Activated T-cell treated with anti-CD3 and anti-CD28 coated beads, Interleukin-2, amount 50 U/mL, for 24 hours (primary cell): ENCODE results near the gene EYA2.

Experiments
- DNase-seq: peaks from one replicate; pipeline ENCODE4 v3.0.0-alpha.2; 2020
- H3K27ac Mint-ChIP-seq: 2 replicates; pipeline ENCODE4 v1.8.0; 2020; ENCODE audit warnings: mild to moderate bottlenecking, mixed read lengths
- H3K27me3 Mint-ChIP-seq: 2 replicates; pipeline ENCODE4 v1.8.0; 2020; ENCODE audit warnings: mixed read lengths
- H3K36me3 Mint-ChIP-seq: 2 replicates; pipeline ENCODE4 v1.8.0; 2020; ENCODE audit warnings: low read depth, mixed read lengths
- H3K4me1 Mint-ChIP-seq: 2 replicates; pipeline ENCODE4 v1.8.0; 2020; ENCODE audit warnings: low read depth, mixed read lengths
- H3K4me3 Mint-ChIP-seq: 2 replicates; pipeline ENCODE4 v1.8.0; 2020; ENCODE audit warnings: mild to moderate bottlenecking, moderate library complexity, mixed read lengths
- H3K9me3 Mint-ChIP-seq: 2 replicates; pipeline ENCODE4 v1.8.0; 2020; ENCODE audit warnings: mixed read lengths

The EYA2 gene

GRCh38 chr20:47024461-47024937, 129.9 kb downstream of the EYA2 start:
- Mint-ChIP-seq H3K27me3 (peaks cover 41% of the 10 kb centered on the region), H3K27ac (no peak overlapping the region), H3K4me3 (no peak overlapping the region), H3K9me3 (peaks cover 3% of the 10 kb centered on the region), H3K36me3 (no peaks in the 10 kb centered on the region), H3K4me1 (no peaks in the 10 kb centered on the region)
- no peak for DNase-seq

GRCh38 chr20:47027042-47027441, 132.4 kb downstream of the EYA2 start:
- peaks cover 3% of the 10 kb centered on the region for H3K9me3 Mint-ChIP-seq
- no peaks in the 10 kb centered on the region for H3K4me1 Mint-ChIP-seq
- H3K27ac Mint-ChIP-seq = no peak overlapping the region
- peaks cover 33% of the 10 kb centered on the region for H3K27me3 Mint-ChIP-seq
- no peaks in the 10 kb centered on the region for H3K36me3 Mint-ChIP-seq
- H3K4me3 Mint-ChIP-seq = no peak overlapping the region
- no peak for DNase-seq

DNA sequence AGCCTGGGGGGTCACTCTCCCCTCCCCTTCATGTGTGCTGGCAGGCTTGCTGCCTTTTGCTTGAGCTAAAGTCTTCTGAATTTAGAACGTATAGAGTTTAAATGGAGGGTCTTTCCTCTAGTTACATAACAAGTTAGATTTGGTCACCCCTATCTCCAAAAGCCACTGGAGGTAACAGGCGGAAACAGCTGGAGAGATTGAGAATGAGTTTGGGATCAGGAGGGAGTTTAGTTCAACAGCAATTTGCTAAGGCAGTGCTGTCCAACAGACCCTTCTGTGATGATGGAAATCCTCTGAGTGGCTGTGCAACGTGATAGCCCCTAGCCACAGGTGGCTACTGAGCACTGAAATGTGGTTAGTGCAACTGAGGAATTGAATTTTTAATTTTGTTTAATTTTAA, 132.8 kb downstream of the EYA2 start:
- H3K4me1 Mint-ChIP-seq = no peaks in the 10 kb centered on the region
- H3K27me3 Mint-ChIP-seq = peaks cover 33% of the 10 kb centered on the region
- H3K4me3 Mint-ChIP-seq = no peak overlapping the region
- H3K27ac Mint-ChIP-seq = no peak overlapping the region
- DNase-seq = no peak
- no peaks in the 10 kb centered on the region for H3K36me3 Mint-ChIP-seq
- peaks cover 3% of the 10 kb centered on the region for H3K9me3 Mint-ChIP-seq

- DNase-seq = no peak
- Mint-ChIP-seq H3K27me3 (peaks cover 33% of the 10 kb centered on the region), H3K36me3 (no peaks in the 10 kb centered on the region), H3K9me3 (peaks cover 3% of the 10 kb centered on the region), H3K4me1 (no peaks in the 10 kb centered on the region), H3K4me3 (no peak overlapping the region), H3K27ac (no peak overlapping the region)
Measured at GRCh38 chr20:47028487-47028886, 133.8 kb downstream of the EYA2 start.

- no peak for DNase-seq
- H3K4me3 Mint-ChIP-seq = no peak overlapping the region
- no peaks in the 10 kb centered on the region for H3K4me1 Mint-ChIP-seq
- peaks cover 3% of the 10 kb centered on the region for H3K9me3 Mint-ChIP-seq
- H3K27ac Mint-ChIP-seq = no peak overlapping the region
- no peaks in the 10 kb centered on the region for H3K36me3 Mint-ChIP-seq
- H3K27me3 Mint-ChIP-seq = peaks cover 24% of the 10 kb centered on the region
Measured at GRCh38 chr20:47029845-47030244, 135.2 kb downstream of the EYA2 start.

DNA sequence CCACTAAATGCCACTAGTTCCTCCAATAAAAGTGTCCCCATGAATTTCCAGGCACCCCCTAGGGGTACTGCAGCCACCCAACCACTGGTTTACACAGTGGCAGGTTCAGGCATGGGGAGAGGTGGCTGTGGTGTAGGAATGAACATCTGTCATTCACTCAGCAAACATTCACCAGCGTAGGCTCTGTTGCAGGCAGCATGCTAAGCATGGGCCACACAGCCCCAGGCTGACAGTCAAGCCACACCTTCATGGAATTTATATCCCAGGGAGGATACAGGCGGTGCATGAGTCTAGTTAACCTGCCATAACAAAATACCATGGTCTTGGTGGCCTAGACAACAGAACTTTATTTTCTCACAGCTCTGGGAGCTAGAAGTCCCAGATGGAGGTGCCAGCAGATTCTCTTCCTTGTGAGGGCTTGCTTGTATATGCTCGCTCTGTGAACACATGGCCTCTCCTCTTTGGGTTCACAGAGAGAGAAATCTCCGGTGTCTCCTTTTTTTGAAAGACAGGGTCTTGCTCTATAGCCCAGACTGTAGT, 135.7 kb downstream of the EYA2 start:
- Mint-ChIP-seq H3K4me1 (no peaks in the 10 kb centered on the region), H3K36me3 (no peaks in the 10 kb centered on the region), H3K27ac (no peak overlapping the region), H3K9me3 (peaks cover 3% of the 10 kb centered on the region), H3K27me3 (peaks cover 20% of the 10 kb centered on the region), H3K4me3 (no peak overlapping the region)
- no peak for DNase-seq

GRCh38 chr20:47031004-47031403, 136.4 kb downstream of the EYA2 start:
- Mint-ChIP-seq H3K9me3 (peaks cover 3% of the 10 kb centered on the region), H3K36me3 (no peaks in the 10 kb centered on the region), H3K4me3 (no peak overlapping the region), H3K4me1 (no peaks in the 10 kb centered on the region), H3K27me3 (peaks cover 17% of the 10 kb centered on the region), H3K27ac (no peak overlapping the region)
- no peak for DNase-seq

GRCh38 chr20:47031821-47032220, 137.2 kb downstream of the EYA2 start:
- no peak for DNase-seq
- Mint-ChIP-seq H3K9me3 (peaks cover 3% of the 10 kb centered on the region), H3K4me1 (no peaks in the 10 kb centered on the region), H3K27ac (no peak overlapping the region), H3K4me3 (no peak overlapping the region), H3K27me3 (peaks cover 11% of the 10 kb centered on the region), H3K36me3 (no peaks in the 10 kb centered on the region)

DNA sequence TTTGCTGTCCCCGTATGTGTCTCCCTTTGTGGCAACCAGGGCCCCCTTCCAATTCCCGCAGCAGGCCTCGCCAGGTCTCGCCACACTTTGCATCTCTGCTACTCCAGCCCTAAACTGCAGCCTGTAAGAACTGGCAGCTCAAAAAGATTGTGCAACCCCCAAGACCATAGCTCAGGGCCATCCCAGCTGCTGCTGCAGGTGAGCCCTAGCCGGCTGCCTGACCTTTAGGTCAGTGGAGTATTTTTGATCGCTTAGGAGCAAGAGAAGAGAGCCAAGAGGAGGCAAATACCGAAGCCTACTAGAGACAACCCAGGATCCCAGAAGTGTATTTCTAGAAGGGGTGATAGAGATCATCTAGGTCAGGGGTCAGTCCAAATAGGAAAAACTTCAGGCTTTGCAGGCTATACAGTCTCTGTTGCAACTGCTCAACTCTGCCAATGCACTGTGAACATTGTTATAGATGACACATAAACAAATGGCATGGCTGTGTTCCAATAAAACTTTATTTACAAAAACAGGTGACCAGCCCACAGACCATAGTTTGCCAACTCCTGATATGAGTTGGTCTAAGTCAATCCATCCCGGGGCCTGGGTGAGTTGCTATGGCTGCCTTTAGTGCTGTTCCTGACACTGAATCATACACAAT, 138.4 kb downstream of the EYA2 start:
- H3K4me3 Mint-ChIP-seq = no peak overlapping the region
- no peak for DNase-seq
- H3K9me3 Mint-ChIP-seq = peaks cover 3% of the 10 kb centered on the region
- H3K4me1 Mint-ChIP-seq = no peaks in the 10 kb centered on the region
- peaks cover 2% of the 10 kb centered on the region for H3K27me3 Mint-ChIP-seq
- H3K27ac Mint-ChIP-seq = no peak overlapping the region
- H3K36me3 Mint-ChIP-seq = no peaks in the 10 kb centered on the region

DNA sequence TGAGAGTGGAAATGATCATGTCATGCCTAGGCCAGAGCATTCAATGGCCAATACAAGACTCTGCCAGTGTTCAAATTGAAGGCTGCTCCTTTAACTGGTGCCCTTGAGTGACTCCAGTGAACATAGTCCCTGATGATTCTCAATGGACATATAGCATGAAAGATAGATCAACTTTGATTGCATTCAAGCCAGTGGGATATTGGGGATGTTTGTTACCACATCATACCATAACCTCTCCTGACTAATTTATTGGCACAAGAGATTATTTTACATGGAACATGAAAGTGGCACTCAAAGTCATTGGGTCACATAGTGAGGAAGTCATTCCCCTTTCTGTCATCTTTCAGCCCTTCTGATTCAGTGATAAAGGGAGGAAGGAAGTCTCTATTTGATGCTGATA, 139.0 kb downstream of the EYA2 start:
- Mint-ChIP-seq H3K9me3 (peaks cover 3% of the 10 kb centered on the region), H3K27ac (no peak overlapping the region), H3K27me3 (peaks cover 2% of the 10 kb centered on the region), H3K4me1 (no peaks in the 10 kb centered on the region), H3K36me3 (no peaks in the 10 kb centered on the region), H3K4me3 (no peak overlapping the region)
- DNase-seq = no peak

- no peaks in the 10 kb centered on the region for H3K4me1 Mint-ChIP-seq
- peaks cover 8% of the 10 kb centered on the region for H3K27me3 Mint-ChIP-seq
- H3K4me3 Mint-ChIP-seq = no peak overlapping the region
- no peak for DNase-seq
- no peak overlapping the region for H3K27ac Mint-ChIP-seq
- H3K36me3 Mint-ChIP-seq = no peaks in the 10 kb centered on the region
- H3K9me3 Mint-ChIP-seq = no peaks in the 10 kb centered on the region
Measured at GRCh38 chr20:47035026-47035590, 140.5 kb downstream of the EYA2 start.

GRCh38 chr20:47036091-47036870, 141.6 kb downstream of the EYA2 start:
- H3K4me3 Mint-ChIP-seq = no peak overlapping the region
- DNase-seq = no peak
- peaks cover 14% of the 10 kb centered on the region for H3K27me3 Mint-ChIP-seq
- H3K27ac Mint-ChIP-seq = no peak overlapping the region
- no peaks in the 10 kb centered on the region for H3K4me1 Mint-ChIP-seq
- no peaks in the 10 kb centered on the region for H3K36me3 Mint-ChIP-seq
- no peaks in the 10 kb centered on the region for H3K9me3 Mint-ChIP-seq

DNA sequence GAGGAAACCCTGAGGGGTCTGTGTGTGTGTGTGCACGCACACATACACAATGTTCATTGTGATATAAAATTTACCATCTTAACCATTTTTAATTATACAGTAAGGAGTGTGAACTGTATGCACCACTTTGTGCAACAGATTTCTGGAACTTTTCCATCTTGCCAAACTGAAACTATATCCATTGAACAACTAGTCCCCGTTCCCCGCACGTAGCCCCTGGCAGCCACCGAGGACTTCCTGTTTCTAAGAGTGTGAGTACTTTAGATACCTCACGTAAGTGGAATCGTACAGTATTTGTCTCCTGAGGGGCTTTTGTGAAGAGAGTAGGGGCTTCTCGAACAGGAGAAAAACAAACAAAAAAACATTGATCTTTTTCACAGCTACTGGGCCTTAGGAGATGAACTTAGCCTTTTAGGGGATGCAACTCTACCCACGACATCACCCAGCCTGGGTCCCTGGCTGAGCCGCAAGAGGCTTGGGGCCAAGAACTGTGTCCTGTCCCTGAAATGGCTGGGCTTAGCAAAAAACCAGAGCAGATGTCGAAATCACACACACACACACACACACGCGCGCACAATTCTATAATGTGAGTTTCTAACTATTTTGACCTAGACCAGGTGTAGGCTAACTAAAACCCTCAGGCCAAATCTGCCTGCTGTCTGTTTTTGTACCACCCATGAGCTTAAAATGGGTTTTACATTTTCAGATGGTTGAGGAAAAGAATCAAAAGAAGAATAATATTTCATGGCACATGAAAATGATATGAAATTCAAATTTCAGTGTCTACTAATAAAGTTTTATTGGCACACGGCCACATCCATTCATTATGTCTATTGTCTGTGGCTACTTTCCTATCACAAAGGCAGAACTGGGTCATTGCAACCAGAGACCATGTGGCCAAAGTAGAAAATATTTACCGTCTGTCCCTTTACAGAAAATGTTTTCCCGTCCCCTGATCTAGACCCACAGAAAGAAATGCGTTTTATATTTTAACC, 144.2 kb downstream of the EYA2 start:
- no peaks in the 10 kb centered on the region for H3K9me3 Mint-ChIP-seq
- H3K36me3 Mint-ChIP-seq = no peaks in the 10 kb centered on the region
- peaks cover 23% of the 10 kb centered on the region for H3K27me3 Mint-ChIP-seq
- H3K4me3 Mint-ChIP-seq = no peak overlapping the region
- no peak for DNase-seq
- no peak overlapping the region for H3K27ac Mint-ChIP-seq
- H3K4me1 Mint-ChIP-seq = no peaks in the 10 kb centered on the region

GRCh38 chr20:47040506-47041125, 146.0 kb downstream of the EYA2 start:
- no peaks in the 10 kb centered on the region for H3K4me1 Mint-ChIP-seq
- no peaks in the 10 kb centered on the region for H3K36me3 Mint-ChIP-seq
- H3K27ac Mint-ChIP-seq = no peak overlapping the region
- H3K4me3 Mint-ChIP-seq = no peak overlapping the region
- no peak for DNase-seq
- H3K9me3 Mint-ChIP-seq = no peaks in the 10 kb centered on the region
- peaks cover 23% of the 10 kb centered on the region for H3K27me3 Mint-ChIP-seq
